Spleen (tissue), 11 donors: ENCODE data around the gene GRID2. TPM values are rescaled to one million over a fixed set of nuclear protein-coding genes. Genes with fewer than 3 reads are reported as not detected.

Experiments used
- DNase-seq: peaks from one replicate; pipeline ENCODE4 v3.0.0-alpha.2; 2020
- H3K27ac ChIP-seq, 8 donors: fragments of 200-600 bp; sonication (generic) in 7 of 8; 1 replicate in 4 of 8; 2 replicates in 4 of 8; pipeline versions ENCODE4 v1.5.0 to v1.8.0; 2016 to 2021; ENCODE audit warnings: inconsistent platforms in 4 of 8, mild to moderate bottlenecking in 4 of 8, moderate library complexity in 1 of 8
- H3K27me3 ChIP-seq, 7 donors: fragments of 200-600 bp; sonication (generic) in 6 of 7; replicated peaks in 1 of 7; 1 replicate in 4 of 7; 2 replicates in 3 of 7; pipeline versions ENCODE4 v1.5.0 to v1.8.0; 2016 to 2021; ENCODE audit warnings: inconsistent platforms in 3 of 7, mild to moderate bottlenecking in 1 of 7
- H3K36me3 ChIP-seq, 6 donors: fragments of 200-600 bp; sonication (generic) in 5 of 6; 1 replicate in 4 of 6; 2 replicates in 2 of 6; pipeline versions ENCODE4 v1.5.0 to v1.8.0; 2016 to 2021; ENCODE audit warnings: inconsistent platforms in 2 of 6
- H3K4me1 ChIP-seq, 6 donors: fragments of 200-600 bp; sonication (generic) in 5 of 6; 1 replicate in 3 of 6; 2 replicates in 3 of 6; pipeline versions ENCODE4 v1.5.0 to v1.8.0; 2016 to 2021; ENCODE audit warnings: inconsistent platforms in 3 of 6
- H3K4me3 ChIP-seq, 8 donors: fragments of 200-600 bp; sonication (generic) in 7 of 8; 1 replicate in 4 of 8; 2 replicates in 4 of 8; pipeline versions ENCODE4 v1.5.0 to v1.8.0; 2016 to 2021; ENCODE audit warnings: inconsistent platforms in 4 of 8, mild to moderate bottlenecking in 4 of 8, moderate library complexity in 2 of 8
- H3K9me3 ChIP-seq, 8 donors: fragments of 200-600 bp; sonication (generic) in 7 of 8; 1 replicate in 4 of 8; 2 replicates in 4 of 8; pipeline versions ENCODE4 v1.5.0 to v1.8.0; 2016 to 2021; ENCODE audit warnings: inconsistent platforms in 4 of 8
- CTCF ChIP-seq, 11 experiments: fragments of 200-600 bp in 7 of 11; fragments of 450-650 bp in 4 of 11; sonication (generic) in 4 of 11; IDR thresholded peaks in 8 of 11; conservative IDR thresholded peaks in 3 of 11; 1 replicate in 7 of 11; 2 replicates in 4 of 11; pipeline versions ENCODE4 v1.4.0 to v1.8.0; 2016 to 2021; ENCODE audit warnings: antibody characterized with exemption in 11 of 11, inconsistent platforms in 4 of 11, mild to moderate bottlenecking in 1 of 11
- POLR2A ChIP-seq, 3 donors: fragments of 450-650 bp; IDR thresholded peaks; one replicate each; pipeline ENCODE4 v1.5.1; 2017; ENCODE audit warnings: antibody characterized with exemption in 3 of 3, mild to moderate bottlenecking in 1 of 3
- POLR2AphosphoS5 ChIP-seq, 3 donors: sonication (generic); formaldehyde crosslinking; IDR thresholded peaks; one replicate each; pipeline ENCODE4 v1.5.1; 2017; ENCODE audit warnings: antibody characterized with exemption in 3 of 3
- WGBS, 5 donors: extraction: QIAGEN DNeasy Blood & Tissue Kit in 3 of 5; methylation state at CpG; one replicate each; pipeline versions ENCODE4 v1.1.5 to v1.1.7; 2013 to 2018; 5-methylcytosine and 5-hydroxymethylcytosine counted together
- intact Hi-C: fragments of 100-400 bp; cut with DNase I; formaldehyde crosslinking; loops from one replicate; pipeline ENCODE4 v1.15.0; 2023; ENCODE audit warnings: low total_unique reads
- polyA plus RNA-seq, 3 donors: library from polyadenylated mRNA; stranded (reverse); fragments of 200-250 nt; gene quantifications; one replicate each; pipeline ENCODE4 v1.2.1, GENCODE V29; 2013
- total RNA-seq, 7 donors: library from RNA; depleted of rRNA in 3 of 7; stranded (reverse); fragments of >200 nt in 3 of 7; fragmentation: NEBNext Ultra II Directional in 4 of 7; extraction: Animal tissue kit (Norgen Biotek cat#: 25700) in 4 of 7; gene quantifications; one replicate each; pipeline versions ENCODE4 v1.1.0 to v1.2.1, GENCODE V29; 2016 to 2021
- donor health status: healthy with polysubstance abuse.
- donor health status: DM: no; HTN: no; CAD: no; lungs with moderate emphysema.
- donor health status: DM: no; HTN: no; CAD: no.
- donor health status: Bipolar disorder and iron deficiency.
- donor health status: healthy.
- donor health status: DM: no; HTN: no; CAD: no.
- donor health status: DM: yes; HTN: yes; CAD: no.

The GRID2 gene
- total and polyA plus RNA-seq, 10 donors = 0.03 to 0.92 (median 0.22) TPM; not detected in 4

GRCh38 chr4:92455329-92455839 lies 151.6 kb downstream of the GRID2 start:
- DNase-seq = no peak
- Histone ChIP-seq H3K36me3 (no peaks in the 10 kb centered on the region), H3K27ac (no peak overlapping the region), H3K27me3 (no peaks in the 10 kb centered on the region), H3K9me3 (no peaks in the 10 kb centered on the region), H3K4me3 (no peak overlapping the region), H3K4me1 (no peaks in the 10 kb centered on the region)
- TF ChIP-seq CTCF (IDR thresholded peaks at IDR 0.05 in 8 of 11, conservative IDR thresholded peaks at IDR 0.05 in 3 of 11) = no peak
- TF ChIP-seq POLR2AphosphoS5 (IDR thresholded peaks at IDR 0.05) = no peak
- TF ChIP-seq POLR2A (IDR thresholded peaks at IDR 0.05) = no peak
- intact Hi-C loops = no loop called here
- 68 to 78% (median 72%) methylated on average over 7 of the region's 7 CpGs for WGBS, 5 donors

GRCh38 chr4:92455951-92456350 lies 152.2 kb downstream of the GRID2 start:
- no peak overlapping the region for H3K4me3 ChIP-seq
- no peak overlapping the region for H3K27ac ChIP-seq
- no peaks in the 10 kb centered on the region for H3K9me3 ChIP-seq
- intact Hi-C loops = no loop called here
- no peak for TF ChIP-seq POLR2AphosphoS5 (IDR thresholded peaks at IDR 0.05)
- no peak for TF ChIP-seq POLR2A (IDR thresholded peaks at IDR 0.05)
- no peak for TF ChIP-seq CTCF (IDR thresholded peaks at IDR 0.05 in 8 of 11, conservative IDR thresholded peaks at IDR 0.05 in 3 of 11)
- no peaks in the 10 kb centered on the region for H3K27me3 ChIP-seq
- no peaks in the 10 kb centered on the region for H3K4me1 ChIP-seq
- no peak for DNase-seq
- H3K36me3 ChIP-seq = no peaks in the 10 kb centered on the region
- WGBS, 5 donors = 63 to 79% (median 71%) methylated on average over 2 of the region's 2 CpGs

GRCh38 chr4:92461732-92462131 lies 158.0 kb downstream of the GRID2 start:
- H3K36me3 ChIP-seq = no peaks in the 10 kb centered on the region
- no peaks in the 10 kb centered on the region for H3K27me3 ChIP-seq
- no peak overlapping the region for H3K4me3 ChIP-seq
- H3K9me3 ChIP-seq = no peaks in the 10 kb centered on the region
- TF ChIP-seq CTCF (IDR thresholded peaks at IDR 0.05 in 8 of 11, conservative IDR thresholded peaks at IDR 0.05 in 3 of 11) = no peak
- TF ChIP-seq POLR2A (IDR thresholded peaks at IDR 0.05) = no peak
- TF ChIP-seq POLR2AphosphoS5 (IDR thresholded peaks at IDR 0.05) = no peak
- WGBS, 5 donors = 51 to 69% (median 63%) methylated on average over 1 of the region's 1 CpG
- intact Hi-C loops = no loop called here
- no peak for DNase-seq
- H3K4me1 ChIP-seq = no peaks in the 10 kb centered on the region
- H3K27ac ChIP-seq = no peak overlapping the region

GRCh38 chr4:92477298-92477697 lies 173.5 kb downstream of the GRID2 start:
- WGBS, 5 donors = 75 to 94% (median 79%) methylated on average over 1 of the region's 1 CpG
- no peaks in the 10 kb centered on the region for H3K27me3 ChIP-seq
- H3K4me1 ChIP-seq = no peaks in the 10 kb centered on the region
- TF ChIP-seq POLR2AphosphoS5 (IDR thresholded peaks at IDR 0.05) (no peak), POLR2A (IDR thresholded peaks at IDR 0.05) (no peak), CTCF (IDR thresholded peaks at IDR 0.05 in 8 of 11, conservative IDR thresholded peaks at IDR 0.05 in 3 of 11) (no peak)
- intact Hi-C loops = no loop called here
- no peak overlapping the region for H3K4me3 ChIP-seq
- no peaks in the 10 kb centered on the region for H3K36me3 ChIP-seq
- no peak overlapping the region for H3K27ac ChIP-seq
- DNase-seq = no peak
- peaks cover 0 to 5% (median 0%) of the 10 kb centered on the region in 8 donors for H3K9me3 ChIP-seq
